ENCODE results near the gene HOXC11.

- no peak for TF ChIP-seq CTCF (IDR thresholded peaks at IDR 0.05 in 2 of 3, conservative IDR thresholded peaks at IDR 0.05 in 1 of 3; ENCODE audit: control insufficient read depth in 2 of 3, extremely low read depth in 1 of 3, insufficient read depth in 1 of 3, low read depth in 3 of 3, low read length in 3 of 3)
- TF ChIP-seq FOXM1 (IDR thresholded peaks at IDR 0.05; ENCODE audit: low read depth, low read length): no peak
Observed at GRCh38 chr12:53954694-53955035, 18.3 kb upstream of the HOXC11 start, which contains the start of gene HOXC12.

Measured in GM12878 (cell line).